RKO (cell line): ENCODE measurements around the gene INTS15.
"Not testable (repeated sequence)": the region's sequence is repeated elsewhere in the genome, so short reads cannot be mapped to it uniquely, and the experiment has no call there.

ENCODE experiments used
- DNase-seq: peaks from one replicate; pipeline ENCODE4 v3.0.0-alpha.2; 2016; ENCODE audit warnings: low spot score

Gene INTS15

DNA sequence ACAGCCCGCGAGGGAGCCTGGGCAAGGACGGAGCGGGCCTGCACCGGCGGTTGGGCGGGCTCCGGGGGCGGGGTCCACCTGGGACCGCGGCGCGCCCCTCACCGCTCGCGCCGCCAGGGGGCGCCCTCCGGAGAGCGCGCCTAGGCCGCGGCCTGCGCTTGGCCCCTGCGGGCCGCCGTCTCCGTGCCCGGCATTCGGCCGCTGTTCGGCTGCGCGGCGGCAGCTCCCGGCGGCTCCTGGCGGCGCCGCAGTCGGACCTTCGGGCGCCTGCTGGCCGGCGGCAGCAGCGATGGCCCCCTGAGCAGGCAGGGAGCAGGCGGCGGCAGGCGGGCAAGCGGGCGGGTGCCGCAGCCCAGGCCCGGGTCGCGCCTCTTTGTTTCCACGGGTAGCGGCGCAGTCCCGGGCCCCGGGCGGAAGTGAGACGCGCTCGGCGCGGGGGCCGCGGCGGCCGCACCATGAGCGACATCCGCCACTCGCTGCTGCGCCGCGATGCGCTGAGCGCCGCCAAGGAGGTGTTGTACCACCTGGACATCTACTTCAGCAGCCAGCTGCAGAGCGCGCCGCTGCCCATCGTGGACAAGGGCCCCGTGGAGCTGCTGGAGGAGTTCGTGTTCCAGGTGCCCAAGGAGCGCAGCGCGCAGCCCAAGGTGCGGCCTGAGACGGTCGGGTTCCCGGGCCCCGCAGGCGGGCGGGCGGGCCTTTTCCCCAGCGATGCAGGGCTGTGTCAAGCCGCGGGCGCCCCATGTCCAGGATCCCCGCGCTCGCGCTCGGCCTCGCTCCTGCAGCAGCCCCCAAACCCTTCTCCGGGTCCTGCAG lies at the start of gene INTS15:
INTS15 (plus strand) TSS at position 193 of the 816 bp plus-strand sequence; CDS start at position 456, 263 bp downstream.
- peak; percentile 85 for DNase-seq

GRCh38 chr7:6542368-6542767 lies 47.5 kb upstream of the INTS15 start:
- DNase-seq, result no peak

GRCh38 chr7:6545398-6546126 lies 44.3 kb upstream of the INTS15 start:
- no peak for DNase-seq

DNA sequence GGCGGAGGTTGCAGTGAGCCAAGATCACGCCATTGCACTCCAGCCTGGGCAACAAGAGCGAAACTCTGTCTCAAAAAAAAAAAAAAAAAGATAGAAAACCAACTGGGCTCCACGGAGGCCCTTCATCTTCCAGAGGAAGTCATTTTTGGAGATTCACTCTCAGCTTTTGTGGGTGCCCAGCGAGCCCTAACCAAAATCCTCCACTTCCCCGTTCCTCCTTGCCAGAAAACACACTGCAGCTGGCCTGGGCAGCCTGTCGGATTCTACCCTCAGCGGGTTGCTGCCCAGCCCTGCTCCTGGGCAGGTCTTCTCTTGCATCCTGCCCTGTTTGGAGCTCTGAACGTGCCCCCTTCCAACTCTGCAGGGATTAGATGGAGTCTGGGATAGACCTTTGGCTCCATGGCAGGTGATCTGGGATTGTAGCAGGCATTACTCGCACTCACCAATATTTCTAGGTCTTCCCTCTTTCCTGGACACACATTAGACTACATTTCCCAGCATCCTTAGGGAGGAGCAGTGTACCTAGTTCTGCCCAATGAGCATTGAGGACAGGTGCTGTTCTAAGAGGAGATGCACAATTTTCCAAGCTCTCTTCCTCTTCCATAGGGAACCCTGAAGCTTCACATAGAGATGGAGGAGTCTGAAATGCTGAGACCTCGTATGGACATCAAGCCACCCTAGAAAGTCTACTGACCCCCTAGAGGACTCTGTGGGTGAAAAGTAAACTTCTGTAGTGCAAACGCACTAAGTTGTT lies 43.1 kb upstream of the INTS15 start:
- DNase-seq, result no peak

DNA sequence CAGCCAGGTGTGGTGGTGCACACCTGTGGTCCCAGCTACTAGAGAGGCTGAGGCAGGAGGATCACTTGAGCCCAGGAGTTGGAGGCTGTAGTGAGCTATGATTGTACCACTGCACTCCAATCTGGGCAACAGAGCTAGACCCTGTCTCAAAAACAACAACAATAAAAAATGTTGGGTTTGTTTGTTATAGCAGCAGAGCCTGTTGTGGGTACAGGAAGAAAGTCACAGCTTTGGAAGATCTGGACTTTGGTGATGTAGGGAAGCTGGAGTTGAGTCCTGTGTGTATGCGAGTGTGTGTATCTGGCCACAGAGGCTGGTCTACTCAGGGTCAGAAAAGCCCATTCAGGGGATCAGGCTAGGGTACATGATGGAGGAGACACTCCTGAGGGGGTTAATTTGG lies 42.4 kb upstream of the INTS15 start:
- DNase-seq, result no peak

DNA sequence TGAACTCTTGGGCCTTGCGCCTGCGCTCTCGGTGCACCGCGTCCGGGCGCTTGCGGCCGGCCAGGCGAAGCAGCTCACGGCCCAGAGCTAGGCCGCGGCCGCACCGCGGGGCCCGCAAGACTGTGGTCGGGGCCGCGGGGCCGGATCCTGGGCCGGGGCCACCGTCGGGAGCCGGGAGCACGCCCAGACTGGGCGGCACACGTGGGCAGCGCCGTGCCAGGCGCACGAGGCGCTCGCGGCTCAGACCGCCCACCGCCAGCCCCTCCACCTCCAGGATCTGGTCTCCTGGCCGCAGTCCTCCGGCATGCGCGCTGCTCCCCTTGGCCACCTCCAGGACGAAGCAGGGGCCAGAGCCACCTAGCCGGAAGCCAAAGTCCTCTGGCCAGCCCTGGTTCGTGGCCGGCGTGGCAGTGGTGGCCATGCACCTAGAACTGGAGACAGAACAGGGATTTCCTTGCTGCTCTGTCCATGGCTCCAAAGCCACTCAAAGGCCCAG lies 38.8 kb upstream of the INTS15 start, which contains the start of gene GRID2IP:
GRID2IP (minus strand) TSS at position 446 of the 496 bp plus-strand sequence; CDS start at position 421, 25 bp downstream.
- DNase-seq, result no peak

DNA sequence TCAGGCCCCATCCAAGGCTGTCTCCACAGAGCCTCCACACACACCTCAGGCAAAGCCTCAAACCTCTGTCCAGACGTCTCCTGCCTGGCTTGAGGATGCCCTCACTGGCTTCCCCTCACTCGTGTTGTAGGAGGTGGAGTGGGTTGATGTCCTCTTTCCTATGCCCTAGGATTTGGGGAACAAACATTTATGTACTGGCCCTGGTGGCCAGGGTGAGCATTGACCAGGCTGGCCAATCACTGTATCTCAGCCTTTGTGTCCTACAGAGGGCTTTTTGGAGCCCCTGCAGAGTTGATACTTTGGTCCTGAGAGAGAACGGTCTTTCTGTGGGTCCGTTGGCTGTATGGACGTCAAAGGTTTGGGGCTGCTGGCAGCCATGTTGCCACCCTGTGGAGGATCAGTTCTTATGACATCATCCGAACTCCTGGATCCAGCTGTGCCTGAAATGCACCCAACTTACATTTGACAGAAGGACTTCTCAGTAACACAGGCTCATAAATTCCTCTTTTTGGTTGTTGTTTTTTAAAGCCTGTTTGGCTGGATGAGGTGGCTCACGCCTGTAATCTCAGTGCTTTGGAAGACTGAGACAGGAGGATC lies 36.3 kb upstream of the INTS15 start:
- DNase-seq, result no peak

- DNase-seq, result no peak
These were observed 35.0 kb upstream of the INTS15 start for GRCh38 chr7:6554848-6555247.

- DNase-seq, result no peak
These were observed 33.6 kb upstream of the INTS15 start for GRCh38 chr7:6556196-6556595.

DNA sequence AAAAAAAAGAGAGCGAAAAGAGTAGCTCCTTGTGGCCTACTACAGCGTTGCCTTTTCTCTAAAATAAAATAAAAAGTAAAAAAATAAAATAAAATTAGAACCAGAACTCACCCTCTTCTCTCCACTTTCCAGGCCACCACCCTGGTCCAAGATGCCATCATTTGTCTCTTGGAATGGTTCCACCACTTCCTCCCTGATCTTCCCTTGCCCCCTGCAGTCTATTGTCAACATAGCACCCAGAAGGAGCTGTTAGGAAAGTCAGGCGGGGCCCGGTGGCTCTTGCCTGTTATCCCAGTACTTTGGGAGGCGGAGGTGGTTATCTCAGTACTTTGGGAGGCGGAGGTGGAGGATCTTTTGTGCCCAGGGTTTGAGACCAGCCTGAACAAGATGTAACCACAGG lies 31.0 kb upstream of the INTS15 start:
- DNase-seq, result peak; percentile 77

DNA sequence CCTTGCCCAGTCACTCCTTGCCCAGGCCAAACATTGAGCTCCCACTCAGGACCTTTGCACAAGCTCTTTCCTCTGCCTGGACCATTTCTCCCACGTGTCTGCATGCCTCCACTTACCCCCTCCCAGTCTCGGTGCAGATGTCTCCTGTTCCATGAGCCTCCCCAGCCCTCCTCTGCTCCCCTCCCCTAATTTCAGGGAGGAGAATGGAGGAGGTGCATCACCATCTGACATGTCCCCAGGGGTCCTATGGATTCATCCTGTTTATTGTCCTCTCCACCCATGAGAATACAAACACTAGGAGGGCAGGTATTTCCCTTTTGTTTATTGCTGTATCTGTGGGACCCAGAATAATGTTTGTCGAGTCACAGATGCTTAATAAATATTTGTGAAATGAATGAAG lies 29.9 kb upstream of the INTS15 start:
- DNase-seq, result no peak

- no peak for DNase-seq
These were observed 27.7 kb upstream of the INTS15 start for GRCh38 chr7:6562106-6562505.

DNA sequence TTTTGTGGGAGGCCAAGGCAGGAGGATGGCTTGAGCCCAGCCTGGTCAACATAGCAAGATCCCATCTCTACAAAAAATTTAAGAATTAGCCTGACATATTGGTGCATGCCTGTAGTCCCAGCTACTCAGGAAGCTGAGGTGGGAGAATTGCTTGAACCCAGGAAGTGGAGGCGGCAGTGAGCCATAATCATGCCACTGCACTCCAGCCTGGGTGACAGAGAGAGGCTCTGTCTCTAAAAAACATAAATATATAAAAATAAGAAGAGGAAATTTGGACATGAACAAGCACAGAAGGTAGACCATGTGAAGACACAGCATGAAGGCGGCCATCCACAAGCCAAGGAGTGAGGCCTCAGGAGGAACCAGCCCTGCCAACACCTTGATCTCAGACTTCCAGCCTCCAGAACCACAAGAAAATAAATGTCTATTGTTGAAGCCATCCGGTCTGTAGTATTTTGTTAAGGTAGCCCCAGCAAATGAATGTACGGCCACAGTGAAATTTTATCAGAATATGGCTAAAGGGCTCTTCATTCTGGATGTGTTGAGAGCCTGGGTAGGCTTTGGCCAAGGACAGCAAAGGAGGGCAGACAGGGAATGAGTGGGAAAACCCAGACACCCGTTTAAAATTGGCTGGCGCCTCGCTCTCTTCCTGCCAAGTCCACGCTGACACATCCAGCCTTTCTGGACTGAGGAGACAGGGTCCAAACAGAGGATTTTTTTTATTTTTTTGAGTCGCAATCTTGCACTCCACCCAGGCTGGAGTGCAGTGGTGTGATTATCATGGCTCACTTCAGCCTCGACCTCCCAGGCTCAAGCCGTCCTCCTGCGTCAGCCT lies 25.7 kb upstream of the INTS15 start:
- no peak for DNase-seq

GRCh38 chr7:6565655-6566054 lies 24.2 kb upstream of the INTS15 start:
- DNase-seq, result no peak

DNA sequence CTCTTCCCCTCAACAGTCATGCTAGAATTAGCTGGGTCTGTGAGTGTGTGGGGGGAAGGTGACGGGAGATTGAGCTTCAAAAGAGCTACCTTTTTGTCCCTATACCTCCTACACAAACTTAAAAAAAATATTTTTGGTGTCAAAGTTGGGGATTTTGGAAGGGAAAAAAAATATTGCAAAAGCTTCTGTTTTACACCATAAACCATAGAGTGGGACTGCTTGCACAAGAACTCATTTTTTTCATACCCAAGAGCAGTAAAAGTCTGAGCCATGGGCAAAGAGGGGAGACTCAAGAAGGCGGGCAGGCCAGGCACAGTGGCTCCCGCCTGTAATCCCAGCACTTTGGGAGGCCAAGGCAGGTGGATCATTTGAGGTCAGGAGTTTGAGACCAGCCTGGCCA lies 21.9 kb upstream of the INTS15 start:
- DNase-seq, result no peak

DNA sequence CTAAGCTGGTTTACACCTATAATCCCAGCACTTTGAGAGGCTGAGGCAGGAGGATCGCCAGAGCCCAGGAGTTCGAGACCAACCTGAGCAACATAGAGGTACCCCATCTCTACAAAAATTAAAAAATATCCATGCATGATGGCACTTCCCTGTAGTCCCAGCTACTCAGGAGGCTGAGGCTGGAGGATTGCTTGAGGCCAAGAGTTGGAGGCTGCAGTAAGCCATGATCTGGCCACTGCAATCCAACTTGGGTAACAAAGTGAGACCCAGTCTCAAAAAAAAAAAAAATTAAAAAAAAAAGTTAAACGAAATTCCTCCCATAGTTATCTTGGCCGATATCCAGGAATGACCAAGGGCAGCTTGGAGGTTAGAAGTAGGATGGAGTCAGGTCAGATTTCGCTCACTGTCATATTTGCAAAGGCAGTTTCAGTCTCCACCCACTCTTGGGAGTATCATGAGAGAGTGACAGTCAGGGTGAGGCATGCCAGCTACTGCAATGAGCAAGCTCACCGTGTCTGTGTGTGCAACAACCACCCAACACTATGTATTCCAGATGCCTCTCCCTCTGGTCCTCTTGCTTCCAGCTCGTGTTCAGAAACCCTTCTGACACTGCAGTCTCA lies 18.6 kb upstream of the INTS15 start:
- DNase-seq, result peak; percentile 42

- no peak for DNase-seq
These were observed 14.4 kb upstream of the INTS15 start for GRCh38 chr7:6575281-6576023.

DNA sequence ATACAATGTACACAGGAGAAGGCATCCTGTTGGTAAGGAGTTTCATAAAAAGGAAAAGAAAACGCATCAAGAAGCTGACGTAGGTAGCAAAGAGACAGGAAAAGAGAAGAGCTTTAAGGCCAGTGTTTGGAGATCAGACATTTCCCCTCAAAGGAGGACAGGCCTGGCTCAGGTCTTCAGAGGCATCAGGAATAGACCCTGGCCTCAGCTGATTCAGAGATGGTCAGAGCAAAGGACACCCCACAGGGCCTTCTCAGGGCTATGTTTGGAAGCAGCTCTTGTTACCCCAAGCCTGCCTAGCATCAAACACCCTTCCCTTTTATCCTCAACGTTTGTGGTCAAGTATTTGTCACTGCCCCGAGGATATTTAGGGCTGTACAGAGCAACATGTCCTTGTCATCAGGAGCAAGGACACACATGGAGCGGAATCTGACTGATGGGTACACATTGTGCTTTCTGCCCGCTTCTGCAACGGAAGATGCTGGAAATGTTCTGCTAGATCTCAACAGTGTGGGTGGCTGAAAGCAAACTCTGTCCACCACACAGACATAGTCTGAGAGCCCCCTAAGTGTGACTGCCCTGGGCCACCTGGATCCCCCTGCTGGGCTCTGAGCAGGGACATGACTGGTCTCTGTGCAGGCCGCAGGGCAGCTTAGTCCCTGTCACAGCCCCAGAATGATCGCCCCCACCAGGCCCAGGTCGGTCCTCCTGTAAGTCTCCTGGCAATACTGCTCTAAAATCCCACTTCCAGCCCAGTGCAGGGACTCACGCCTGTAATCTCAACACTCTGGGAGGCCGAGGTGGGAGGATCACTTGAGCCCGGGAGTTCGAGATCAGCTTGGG lies 13.6 kb upstream of the INTS15 start:
- DNase-seq, result peak; percentile 54

GRCh38 chr7:6576867-6577368 lies 12.9 kb upstream of the INTS15 start:
- DNase-seq, result not testable (repeated sequence)
